Adrenal gland (tissue), 5 donors: ENCODE data around the gene TEDC2.

ENCODE experiments used
- CTCF ChIP-seq, 6 experiments: fragments of 450-650 bp in 4 of 6; fragments of 200-600 bp in 2 of 6; sonication (generic) in 1 of 6; IDR thresholded peaks; 1 replicate in 5 of 6; 2 replicates in 1 of 6; pipeline versions ENCODE4 v1.5.1 to v1.8.0; 2016 to 2021; ENCODE audit warnings: antibody characterized with exemption in 6 of 6, mild to moderate bottlenecking in 2 of 6, moderate library complexity in 1 of 6
- POLR2A ChIP-seq, 2 donors: fragments of 450-650 bp; IDR thresholded peaks; one replicate each; pipeline ENCODE4 v1.6.1; 2017; ENCODE audit warnings: antibody characterized with exemption in 2 of 2, mild to moderate bottlenecking in 2 of 2, moderate library complexity in 1 of 2
- donor health status: DM: no; HTN: no; CAD: no.

- no peak for TF ChIP-seq POLR2A (IDR thresholded peaks at IDR 0.05)
- TF ChIP-seq CTCF (IDR thresholded peaks at IDR 0.05), result no peak
Observed at GRCh38 chr16:2496223-2497115, 36.6 kb downstream of the TEDC2 start.
